Endothelial cell of umbilical vein (primary cell): ENCODE results near the gene TMC3. TPM values are rescaled to one million over a fixed set of nuclear protein-coding genes. Genes with fewer than 3 reads are reported as not detected.

ENCODE experiments used
- BruUV-seq: library from RNA; stranded (reverse); fragments of 400-500 nt; replicated peaks from 2 replicates; lab custom pipeline; 2021; lab: Mats Ljungman, UMichigan
- CTCF ChIA-PET: fragments of 300-600, 350-600 bp; sonication (Branson Sonifier 250); formaldehyde crosslinking; loops from one replicate; lab custom pipeline; 2021; ENCODE audit warnings: antibody characterized with exemption, inconsistent platforms; lab: Charles Lee
- POLR2A ChIA-PET: fragments of 300-600, 350-600 bp; sonication (Branson Sonifier 250); formaldehyde crosslinking; loops from one replicate; lab custom pipeline; 2021; ENCODE audit warnings: antibody characterized with exemption, inconsistent platforms; lab: Charles Lee
- DNase-seq: peaks from one replicate; pipeline ENCODE4 v3.0.0-alpha.2; 2011; ENCODE audit warnings: low read depth, low spot score
- FAIRE-seq: peaks from 2 replicates; lab custom pipeline; 2011; peaks lifted over from hg19 to GRCh38; lab: Jason Lieb, UNC
- H2AFZ ChIP-seq: 2 replicates; pipeline ENCODE4 v1.6.0; 2012; ENCODE audit warnings: low read depth, low read length, control low read depth, inconsistent platforms
- H3K27ac ChIP-seq: 2 replicates; pipeline ENCODE4 v1.5.1; 2011; ENCODE audit warnings: low read depth, mild to moderate bottlenecking, control low read depth, low read length, moderate library complexity; ENCODE audit not compliant: insufficient read depth
- H3K27me3 ChIP-seq, 2 experiments: 2 replicates each; pipeline versions ENCODE4 v1.6.0 to v1.6.1; 2011; ENCODE audit warnings: low read length in 2 of 2, mixed read lengths in 1 of 2; ENCODE audit not compliant: control insufficient read depth in 2 of 2, insufficient read depth in 2 of 2
- H3K36me3 ChIP-seq, 2 experiments: 2 replicates in 1 of 2; 3 replicates in 1 of 2; pipeline ENCODE4 v1.5.1; 2011; ENCODE audit warnings: low read length in 2 of 2, mild to moderate bottlenecking in 1 of 2, moderate library complexity in 1 of 2; ENCODE audit not compliant: control insufficient read depth in 2 of 2, insufficient read depth in 2 of 2; ENCODE audit errors: extremely low read depth in 1 of 2
- H3K4me1 ChIP-seq: 3 replicates; pipeline ENCODE4 v1.5.1; 2011; ENCODE audit warnings: mild to moderate bottlenecking, low read length; ENCODE audit not compliant: control insufficient read depth, insufficient read depth; ENCODE audit errors: extremely low read depth
- H3K4me2 ChIP-seq: 2 replicates; pipeline ENCODE4 v1.6.1; 2011; ENCODE audit warnings: low read length, control low read depth, mixed read lengths; ENCODE audit not compliant: insufficient read depth
- H3K4me3 ChIP-seq, 3 experiments: fragments of 200-600 bp in 1 of 3; sonication (generic), shearing (Covaris generic) in 1 of 3; replicated peaks in 1 of 3; 2 replicates each; pipeline ENCODE4 v1.5.1; 2011 to 2016; ENCODE audit warnings: control low read depth in 3 of 3, low read length in 3 of 3, mild to moderate bottlenecking in 2 of 3, inconsistent platforms in 1 of 3, low read depth in 1 of 3, moderate library complexity in 1 of 3; ENCODE audit not compliant: insufficient read depth in 1 of 3
- H3K79me2 ChIP-seq: 2 replicates; pipeline ENCODE4 v1.6.0; 2012; ENCODE audit warnings: low read length, inconsistent platforms; ENCODE audit not compliant: control insufficient read depth, insufficient read depth
- H3K9ac ChIP-seq: replicated peaks from 2 replicates; pipeline ENCODE3; 2011; ENCODE audit warnings: low read length, control low read depth; ENCODE audit not compliant: insufficient read depth; ENCODE audit errors: extremely low read depth
- H3K9me1 ChIP-seq: replicated peaks from 3 replicates; pipeline ENCODE4 v1.6.0; 2011; ENCODE audit warnings: mild to moderate bottlenecking, low read length; ENCODE audit not compliant: control insufficient read depth, insufficient read depth; ENCODE audit errors: extremely low read depth
- H3K9me3 ChIP-seq: replicated peaks from 2 replicates; pipeline ENCODE4 v1.5.1; 2012; ENCODE audit warnings: low read length, inconsistent platforms; ENCODE audit not compliant: control insufficient read depth, insufficient read depth
- H4K20me1 ChIP-seq: replicated peaks from 2 replicates; pipeline ENCODE3; 2011; ENCODE audit warnings: mild to moderate bottlenecking, low read length; ENCODE audit not compliant: control insufficient read depth, insufficient read depth; ENCODE audit errors: extremely low read depth
- CTCF ChIP-seq, 2 donors: IDR thresholded peaks; 1 replicate in 1 of 2; 2 replicates in 1 of 2; pipeline ENCODE4 v1.5.1; 2011; ENCODE audit warnings: low read length in 2 of 2, mild to moderate bottlenecking in 2 of 2, moderate library complexity in 2 of 2, control low read depth in 1 of 2, inconsistent platforms in 1 of 2, low read depth in 1 of 2; ENCODE audit not compliant: insufficient read depth in 1 of 2; ENCODE audit errors: extremely low read depth in 1 of 2
- EZH2 ChIP-seq: IDR thresholded peaks from 2 replicates; pipeline ENCODE4 v1.6.1; 2012; ENCODE audit warnings: borderline replicate concordance, low read depth, mild to moderate bottlenecking, moderate library complexity, low read length, inconsistent platforms; ENCODE audit not compliant: severe bottlenecking
- FOS ChIP-seq: IDR thresholded peaks from 2 replicates; pipeline ENCODE4 v1.6.1; 2011; ENCODE audit warnings: mild to moderate bottlenecking, low read length, moderate library complexity, borderline replicate concordance; ENCODE audit not compliant: insufficient read depth
- GATA2 ChIP-seq: IDR thresholded peaks from 2 replicates; pipeline ENCODE4 v1.7.0; 2011; ENCODE audit warnings: low read depth, mild to moderate bottlenecking, moderate library complexity, mixed read lengths, low read length; ENCODE audit not compliant: insufficient read length, insufficient read depth
- JUN ChIP-seq: IDR thresholded peaks from 2 replicates; pipeline ENCODE4 v1.6.1; 2011; ENCODE audit warnings: borderline replicate concordance, low read depth; ENCODE audit not compliant: insufficient read length, insufficient read depth
- MYC ChIP-seq: IDR thresholded peaks from one replicate; pipeline ENCODE4 v1.6.1; 2011; ENCODE audit warnings: mild to moderate bottlenecking, low read depth, low read length
- POLR2A ChIP-seq: IDR thresholded peaks from 2 replicates; pipeline ENCODE4 v1.6.1; 2012; ENCODE audit warnings: low read depth, mild to moderate bottlenecking, control low read depth, low read length
- POLR2AphosphoS5 ChIP-seq: IDR thresholded peaks from 2 replicates; pipeline ENCODE4 v1.6.1; 2012; ENCODE audit warnings: low read depth, mild to moderate bottlenecking, control low read depth, low read length, moderate library complexity; ENCODE audit not compliant: insufficient read depth
- dilution Hi-C: fragments of 300-500 bp; cut with MboI; formaldehyde crosslinking; loops from one replicate; pipeline ENCODE4 v1.15.0; 2019; ENCODE audit warnings: low sequenced_read_pairs; ENCODE audit not compliant: extremely low pct_ligation_motif_present
- intact Hi-C: fragments of 100-400 bp; cut with micrococcal nuclease; formaldehyde crosslinking; loops from one replicate; pipeline ENCODE4 v1.10.0; 2022
- polyA plus RNA-seq, 4 experiments: library from polyadenylated mRNA; depleted of rRNA in 3 of 4; stranded (reverse) in 3 of 4; unstranded in 1 of 4; fragments of >200 nt; gene quantifications; 2 replicates each; pipeline versions ENCODE4 v1.2.1 to v1.2.3, GENCODE V29; 2011 to 2012; ENCODE audit warnings: missing spikeins in 1 of 4
- total RNA-seq: library from RNA; stranded (reverse); gene quantifications from 2 replicates; pipeline ENCODE4 v1.2.3, GENCODE V29; 2021
- TF ChIP-seq, protein P1 (sequence below): IDR thresholded peaks from 2 replicates; pipeline ENCODE4 v1.6.1; 2011; ENCODE audit not compliant: insufficient read depth, insufficient read length

The TMC3 gene
- total and polyA plus RNA-seq, 2 donors (not counting 3 experiments of a cell fraction or from before 2014, with no cell fraction given), result not detected

DNA sequence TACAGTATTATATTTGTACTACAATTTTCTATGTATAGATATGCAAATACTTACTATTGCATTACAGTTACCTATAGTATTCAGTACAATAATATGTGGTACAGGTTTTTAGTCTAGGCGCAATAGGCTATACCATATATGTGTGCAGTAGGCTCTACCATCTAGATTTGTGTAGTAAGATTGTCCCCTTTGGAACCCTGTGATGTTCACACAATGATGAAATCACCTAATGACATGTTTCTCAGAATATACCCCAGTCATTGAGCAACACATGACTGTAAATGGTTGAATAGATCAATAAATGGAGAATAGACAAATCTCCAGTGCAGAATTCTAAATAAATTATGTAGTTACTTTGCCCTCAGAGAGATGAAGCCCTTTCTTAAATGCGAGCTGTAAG, 17.6 kb upstream of the TMC3 start:
- Histone ChIP-seq H3K27ac (no peak overlapping the region), H2AFZ (no peak overlapping the region), H3K36me3 (no peaks in the 10 kb centered on the region), H3K9ac (no peak overlapping the region), H3K4me1 (no peaks in the 10 kb centered on the region), H4K20me1 (no peaks in the 10 kb centered on the region), H3K9me3 (no peaks in the 10 kb centered on the region), H3K27me3 (no peaks in the 10 kb centered on the region), H3K79me2 (no peaks in the 10 kb centered on the region), H3K4me3 (no peak overlapping the region), H3K4me2 (no peak overlapping the region), H3K9me1 (no peaks in the 10 kb centered on the region)
- no peak for DNase-seq
- ChIA-PET CTCF (no interaction called here), POLR2A (no interaction called here)
- BruUV-seq, result no TSS peak
- intact Hi-C loops, result no loop called here
- TF ChIP-seq CTCF (IDR thresholded peaks at IDR 0.05; ENCODE audit: extremely low read depth in 1 of 2, insufficient read depth in 1 of 2, low read depth in 1 of 2, low read length in 2 of 2) (no peak), POLR2AphosphoS5 (no peak), MYC (no peak)
- TF ChIP-seq, protein P1, sequence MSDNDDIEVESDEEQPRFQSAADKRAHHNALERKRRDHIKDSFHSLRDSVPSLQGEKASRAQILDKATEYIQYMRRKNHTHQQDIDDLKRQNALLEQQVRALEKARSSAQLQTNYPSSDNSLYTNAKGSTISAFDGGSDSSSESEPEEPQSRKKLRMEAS, result no peak
- dilution Hi-C loops, result no loop called here
- FAIRE-seq, result no peak

- FAIRE-seq (no peak), DNase-seq (no peak)
- Histone ChIP-seq H3K27me3 (no peaks in the 10 kb centered on the region), H3K36me3 (no peaks in the 10 kb centered on the region), H3K4me2 (no peak overlapping the region), H2AFZ (no peak overlapping the region), H3K4me3 (no peak overlapping the region), H3K9me1 (no peaks in the 10 kb centered on the region), H3K9me3 (no peaks in the 10 kb centered on the region), H4K20me1 (no peaks in the 10 kb centered on the region), H3K79me2 (no peaks in the 10 kb centered on the region), H3K27ac (no peak overlapping the region), H3K4me1 (no peaks in the 10 kb centered on the region), H3K9ac (no peak overlapping the region)
- intact Hi-C loops (no loop called here), dilution Hi-C loops (no loop called here)
- no peak for TF ChIP-seq FOS
- TF ChIP-seq, protein P1, result no peak
- no peak for TF ChIP-seq GATA2
- TF ChIP-seq EZH2, result no peak
- TF ChIP-seq JUN, result no peak
- TF ChIP-seq MYC, result no peak
- no peak for TF ChIP-seq POLR2A
- TF ChIP-seq CTCF (IDR thresholded peaks at IDR 0.05; ENCODE audit: extremely low read depth in 1 of 2, insufficient read depth in 1 of 2, low read depth in 1 of 2, low read length in 2 of 2), result no peak
- no peak for TF ChIP-seq POLR2AphosphoS5
- POLR2A ChIA-PET, result no interaction called here
- CTCF ChIA-PET, result interaction anchor here (1.1 to 1.8 kb wide), 3 partner anchors 13 to 22 kb away, joined by 3 to 5 read pairs (median 3); no protein-coding TSS in a partner anchor
- BruUV-seq, result no TSS peak
Observed at GRCh38 chr15:81388436-81388770, 14.4 kb upstream of the TMC3 start.
